Lung (tissue), 12 donors: ENCODE results near the gene ZNF526. TPM values are rescaled to one million over a fixed set of nuclear protein-coding genes. Genes with fewer than 3 reads are reported as not detected.

Experiments
- ATAC-seq: fragments of 200-7000 bp; cut with Tn5 transposase; one replicate; pipeline ENCODE4 v1.9.1; 2020; ENCODE audit warnings: moderate number of reproducible peaks; ENCODE audit not compliant: insufficient read depth, low FRiP score
- DNase-seq, 3 donors: peaks; one replicate each; pipeline ENCODE4 v3.0.0-alpha.2; 2013 to 2017
- H3K27ac ChIP-seq, 2 donors: one replicate each; pipeline ENCODE4 v1.5.1; 2013; ENCODE audit warnings: mild to moderate bottlenecking in 2 of 2, moderate library complexity in 2 of 2, control low read depth in 1 of 2, inconsistent platforms in 1 of 2, low read depth in 1 of 2, low read length in 1 of 2
- H3K27me3 ChIP-seq, 3 donors: one replicate each; pipeline ENCODE4 v1.5.1; 2013; ENCODE audit warnings: low read length in 2 of 3; ENCODE audit not compliant: control insufficient read depth in 3 of 3, insufficient read depth in 3 of 3
- H3K36me3 ChIP-seq, 4 donors: one replicate each; pipeline ENCODE4 v1.5.1; 2013; ENCODE audit warnings: low read length in 4 of 4, mild to moderate bottlenecking in 1 of 4, moderate library complexity in 1 of 4; ENCODE audit not compliant: control insufficient read depth in 4 of 4, insufficient read depth in 4 of 4
- H3K4me1 ChIP-seq, 5 donors: one replicate each; pipeline ENCODE4 v1.5.1; 2013; ENCODE audit warnings: low read length in 5 of 5, mild to moderate bottlenecking in 2 of 5, moderate library complexity in 1 of 5; ENCODE audit not compliant: control insufficient read depth in 5 of 5, insufficient read depth in 5 of 5
- H3K4me3 ChIP-seq: one replicate; pipeline ENCODE4 v1.5.1; 2013; ENCODE audit warnings: mild to moderate bottlenecking, control low read depth, moderate library complexity
- H3K9ac ChIP-seq, 2 donors: one replicate each; pipeline ENCODE4 v1.5.1; 2013; ENCODE audit warnings: low read length in 2 of 2, control low read depth in 1 of 2; ENCODE audit not compliant: insufficient read depth in 1 of 2
- H3K9me3 ChIP-seq, 4 donors: one replicate each; pipeline ENCODE4 v1.5.1; 2013; ENCODE audit warnings: low read length in 3 of 4, mild to moderate bottlenecking in 1 of 4, moderate library complexity in 1 of 4; ENCODE audit not compliant: control insufficient read depth in 4 of 4, insufficient read depth in 3 of 4
- WGBS, 2 donors: extraction: QIAGEN DNeasy Blood & Tissue Kit; methylation state at CpG; one replicate each; pipeline ENCODE4 v1.1.7; 2013; 5-methylcytosine and 5-hydroxymethylcytosine counted together
- polyA plus RNA-seq, 2 donors: library from polyadenylated mRNA; stranded (reverse); fragments of 200-250 nt; gene quantifications; one replicate each; pipeline ENCODE4 v1.2.1, GENCODE V29; 2013
- total RNA-seq, 2 donors: library from RNA; depleted of rRNA in 1 of 2; stranded (reverse); fragments of >200 nt in 1 of 2; gene quantifications; one replicate each; pipeline ENCODE4 v1.2.1, GENCODE V29; 2014 to 2021
- TF ChIP-seq, protein P1 (sequence below): IDR thresholded peaks from 2 replicates; pipeline ENCODE4 v1.5.1; 2012; ENCODE audit warnings: mild to moderate bottlenecking; ENCODE audit errors: control extremely low read depth, extremely low read depth
- donor health status: control.
- donor health status: control.
- donor health status: Bipolar disorder and iron deficiency.
- donor health status: healthy.
- donor health status: DM: yes; HTN: yes; CAD: no.

ZNF526 gene
- total and polyA plus RNA-seq, 4 donors = 4.6 to 14.4 (median 5.4) TPM

DNA sequence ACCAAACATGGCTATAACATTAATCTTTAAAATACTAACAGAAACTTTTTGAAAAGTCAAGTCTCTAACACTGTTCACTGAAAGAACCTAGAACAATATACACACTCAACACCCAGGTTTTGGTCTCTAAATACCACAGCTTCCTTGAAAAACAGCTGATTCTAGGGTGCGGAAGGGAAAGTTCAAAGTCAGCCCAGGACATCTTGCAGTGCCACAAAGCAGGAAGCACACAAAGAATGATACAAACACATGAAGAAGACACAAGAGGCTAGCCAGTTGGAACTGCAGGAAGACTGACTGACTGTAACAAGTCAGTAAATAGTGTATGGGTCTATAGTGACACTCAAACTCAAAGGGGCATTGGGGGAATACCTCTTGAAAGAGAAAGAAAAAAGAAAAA lies 7.2 kb upstream of the ZNF526 start:
- TF ChIP-seq, protein P1, sequence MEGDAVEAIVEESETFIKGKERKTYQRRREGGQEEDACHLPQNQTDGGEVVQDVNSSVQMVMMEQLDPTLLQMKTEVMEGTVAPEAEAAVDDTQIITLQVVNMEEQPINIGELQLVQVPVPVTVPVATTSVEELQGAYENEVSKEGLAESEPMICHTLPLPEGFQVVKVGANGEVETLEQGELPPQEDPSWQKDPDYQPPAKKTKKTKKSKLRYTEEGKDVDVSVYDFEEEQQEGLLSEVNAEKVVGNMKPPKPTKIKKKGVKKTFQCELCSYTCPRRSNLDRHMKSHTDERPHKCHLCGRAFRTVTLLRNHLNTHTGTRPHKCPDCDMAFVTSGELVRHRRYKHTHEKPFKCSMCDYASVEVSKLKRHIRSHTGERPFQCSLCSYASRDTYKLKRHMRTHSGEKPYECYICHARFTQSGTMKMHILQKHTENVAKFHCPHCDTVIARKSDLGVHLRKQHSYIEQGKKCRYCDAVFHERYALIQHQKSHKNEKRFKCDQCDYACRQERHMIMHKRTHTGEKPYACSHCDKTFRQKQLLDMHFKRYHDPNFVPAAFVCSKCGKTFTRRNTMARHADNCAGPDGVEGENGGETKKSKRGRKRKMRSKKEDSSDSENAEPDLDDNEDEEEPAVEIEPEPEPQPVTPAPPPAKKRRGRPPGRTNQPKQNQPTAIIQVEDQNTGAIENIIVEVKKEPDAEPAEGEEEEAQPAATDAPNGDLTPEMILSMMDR = no peak
- H3K4me3 ChIP-seq = no peak overlapping the region
- WGBS, 2 donors = 73 to 80% methylated on average over 1 of the region's 1 CpG
- H3K27me3 ChIP-seq = no peaks in the 10 kb centered on the region
- no peak overlapping the region for H3K27ac ChIP-seq
- H3K9me3 ChIP-seq = no peaks in the 10 kb centered on the region
- H3K4me1 ChIP-seq = peaks cover 3 to 16% (median 5%) of the 10 kb centered on the region in 5 donors
- ATAC-seq (no peak), DNase-seq (no peak)
- H3K36me3 ChIP-seq = peaks cover 0 to 27% (median 10%) of the 10 kb centered on the region in 4 donors
- no peak overlapping the region for H3K9ac ChIP-seq

DNA sequence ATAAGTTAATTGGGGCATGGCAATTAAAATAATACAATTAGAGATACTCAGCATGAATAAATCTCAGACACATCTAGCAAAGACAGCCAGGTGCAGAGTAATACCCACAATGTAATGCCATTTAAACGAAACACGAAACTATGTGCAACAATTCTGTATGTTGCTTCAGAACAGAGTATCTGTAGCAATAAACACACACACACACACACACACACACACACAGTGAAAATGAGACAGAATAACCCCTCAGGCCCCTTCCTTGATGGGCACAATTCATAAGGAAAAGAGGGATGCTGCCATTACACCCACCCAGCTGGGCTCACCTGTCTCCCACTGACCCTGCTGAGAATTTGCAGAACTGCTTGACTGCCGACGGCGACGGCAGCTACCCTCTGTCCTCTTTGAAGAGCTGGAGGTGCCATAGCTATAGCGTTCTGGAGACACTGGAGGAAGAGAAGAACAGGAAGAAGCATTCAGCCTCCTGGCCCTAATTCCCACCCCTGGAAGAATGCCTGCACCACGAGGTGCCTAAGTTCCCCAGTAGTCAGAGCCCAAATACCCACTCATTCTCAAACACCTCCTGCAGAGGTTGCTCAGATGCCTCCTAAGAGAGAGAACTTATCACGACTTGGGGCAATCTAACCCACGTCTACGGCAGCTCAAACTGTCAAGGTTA lies 5.2 kb upstream of the ZNF526 start:
- Histone ChIP-seq H3K4me3 (no peak overlapping the region), H3K27me3 (no peaks in the 10 kb centered on the region), H3K4me1 (peaks cover 5 to 26% (median 12%) of the 10 kb centered on the region in 5 donors), H3K9ac (no peak overlapping the region), H3K27ac (no peak overlapping the region), H3K9me3 (no peaks in the 10 kb centered on the region), H3K36me3 (peaks cover 0 to 12% (median 3%) of the 10 kb centered on the region in 4 donors)
- ATAC-seq = no peak
- no peak for DNase-seq
- WGBS, 2 donors = 71 to 78% methylated on average over 11 of the region's 11 CpGs
- TF ChIP-seq, protein P1 = no peak

DNA sequence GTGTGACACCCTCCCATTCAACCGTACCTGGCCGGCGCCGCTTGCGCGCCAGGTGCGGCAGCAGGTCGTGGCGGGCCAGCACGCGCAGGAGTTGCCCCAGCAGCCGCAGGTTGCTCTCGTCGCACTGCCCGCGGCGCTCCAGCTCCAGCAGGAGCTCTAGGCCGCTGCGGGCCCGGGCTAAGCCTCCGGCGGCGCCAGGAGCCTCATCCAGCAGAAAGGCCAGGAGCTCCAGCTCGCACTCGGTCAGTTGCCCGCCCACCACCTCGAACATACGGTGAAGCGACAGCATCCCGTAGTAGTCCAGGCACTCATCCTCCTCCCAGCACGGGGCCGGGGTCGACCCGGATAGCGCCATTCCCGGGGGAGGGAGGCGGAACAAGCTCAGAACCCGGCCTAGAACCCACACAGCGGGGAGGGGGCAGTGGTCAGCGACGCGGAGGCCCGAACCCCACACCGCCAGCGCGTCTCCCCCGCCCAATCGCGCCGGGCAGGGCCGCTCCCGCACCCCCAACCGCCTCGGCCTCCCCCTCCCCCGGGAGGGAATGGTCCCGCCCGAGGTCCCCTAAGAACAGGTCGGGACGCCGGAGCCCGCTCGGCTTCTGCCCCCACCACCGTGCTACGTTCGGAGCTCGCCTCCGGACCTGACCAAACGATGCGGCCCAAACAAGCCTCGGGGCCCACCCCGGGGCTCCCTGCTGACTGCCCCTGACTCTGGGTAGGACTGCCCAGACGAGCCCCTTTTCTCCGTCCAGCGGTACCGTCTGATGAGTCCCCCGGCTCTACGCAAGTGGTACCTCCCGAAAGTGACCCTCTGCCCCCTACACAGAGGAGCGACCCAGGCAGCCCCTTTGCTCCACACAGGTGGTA lies 3.2 kb upstream of the ZNF526 start:
- TF ChIP-seq, protein P1 = no peak
- H3K4me1 ChIP-seq = peaks cover 10 to 36% (median 15%) of the 10 kb centered on the region in 5 donors

More for the DNA sequence above, 3.2 kb upstream of the ZNF526 start:
- peak overlapping the region; percentile 78 for H3K4me3 ChIP-seq
- ATAC-seq (peak; percentile 5), DNase-seq (peak in 2 of 3 donors; percentile 22 to 43)
- H3K27ac ChIP-seq = peak overlapping the region; percentile 83 to 89
- H3K9me3 ChIP-seq = no peaks in the 10 kb centered on the region
- WGBS, 2 donors = 1 to 2% methylated on average over 73 to 79 of the region's 79 CpGs
- peaks cover 0 to 12% (median 2%) of the 10 kb centered on the region in 4 donors for H3K36me3 ChIP-seq
- H3K9ac ChIP-seq = peak overlapping the region; percentile 37 to 57
- H3K27me3 ChIP-seq = no peaks in the 10 kb centered on the region
